GM23338 (cell line): ENCODE data around the gene LRRC3C. TPM values are rescaled to one million over a fixed set of nuclear protein-coding genes. Genes with fewer than 3 reads are reported as not detected.

Source experiments
- ATAC-seq: fragments of 200-7000 bp; cut with Tn5 transposase; 3 replicates; pipeline ENCODE4 v1.9.1; 2020
- DNase-seq: peaks from one replicate; pipeline ENCODE4 v3.0.0-alpha.2; 2015; ENCODE audit warnings: low spot score
- H2AFZ ChIP-seq: fragments of 200-600 bp; sonication (generic); 2 replicates; pipeline ENCODE4 v1.8.0; 2016; ENCODE audit warnings: antibody characterized with exemption, mild to moderate bottlenecking, moderate library complexity
- H3F3A ChIP-seq: fragments of 200-600 bp; sonication (generic); replicated peaks from 2 replicates; pipeline ENCODE4 v1.8.0; 2017; ENCODE audit warnings: antibody characterized with exemption, mixed run types, low read depth
- H3K27ac ChIP-seq: fragments of 200-600 bp; sonication (generic); 2 replicates; pipeline ENCODE4 v1.6.1; 2016; ENCODE audit warnings: low read depth
- H3K27me3 ChIP-seq: fragments of 200-600 bp; sonication (generic); 2 replicates; pipeline ENCODE4 v1.8.0; 2016; ENCODE audit warnings: mild to moderate bottlenecking, mixed run types, moderate library complexity; ENCODE audit not compliant: insufficient read depth
- H3K36me3 ChIP-seq: fragments of 200-600 bp; sonication (generic); 2 replicates; pipeline ENCODE4 v1.8.0; 2016; ENCODE audit warnings: mild to moderate bottlenecking; ENCODE audit not compliant: insufficient read depth
- H3K4me1 ChIP-seq: fragments of 200-600 bp; sonication (generic); 2 replicates; pipeline ENCODE4 v1.8.0; 2016; ENCODE audit warnings: mild to moderate bottlenecking, moderate library complexity; ENCODE audit not compliant: insufficient read depth
- H3K4me2 ChIP-seq: fragments of 200-600 bp; sonication (generic); 2 replicates; pipeline ENCODE4 v1.7.1; 2017; ENCODE audit warnings: mixed run types
- H3K4me3 ChIP-seq: fragments of 200-600 bp; sonication (generic); 2 replicates; pipeline ENCODE4 v1.6.1; 2016; ENCODE audit warnings: mixed run types
- H3K79me2 ChIP-seq: fragments of 200-600 bp; sonication (generic); replicated peaks from 2 replicates; pipeline ENCODE4 v1.8.0; 2017; ENCODE audit warnings: mild to moderate bottlenecking; ENCODE audit not compliant: insufficient read depth
- H3K9me2 ChIP-seq: fragments of 200-600 bp; sonication (generic); 2 replicates; pipeline ENCODE4 v1.8.0; 2017; ENCODE audit not compliant: insufficient read depth
- H4K20me1 ChIP-seq: fragments of 200-600 bp; sonication (generic); replicated peaks from 2 replicates; pipeline ENCODE4 v1.8.0; 2017; ENCODE audit warnings: mild to moderate bottlenecking; ENCODE audit not compliant: insufficient read depth
- H3K27ac Mint-ChIP-seq: 2 replicates; pipeline ENCODE4 v1.8.0; 2020; ENCODE audit warnings: inconsistent platforms, mild to moderate bottlenecking, moderate library complexity, mixed read lengths
- H3K27me3 Mint-ChIP-seq: 3 replicates; pipeline ENCODE4 v1.8.0; 2022; ENCODE audit warnings: low read depth, mild to moderate bottlenecking, moderate library complexity, mixed read lengths, inconsistent platforms; ENCODE audit not compliant: insufficient read depth, poor library complexity
- H3K36me3 Mint-ChIP-seq: 3 replicates; pipeline ENCODE4 v1.8.0; 2021; ENCODE audit warnings: low read depth, mild to moderate bottlenecking, inconsistent platforms, moderate library complexity, mixed read lengths
- H3K4me1 Mint-ChIP-seq: 3 replicates; pipeline ENCODE4 v1.8.0; 2020; ENCODE audit warnings: mild to moderate bottlenecking, inconsistent platforms, mixed read lengths
- H3K4me3 Mint-ChIP-seq: 3 replicates; pipeline ENCODE4 v1.8.0; 2021; ENCODE audit warnings: moderate library complexity, mild to moderate bottlenecking, inconsistent platforms, mixed read lengths
- H3K9me3 Mint-ChIP-seq: 3 replicates; pipeline ENCODE4 v1.8.0; 2020; ENCODE audit warnings: moderate library complexity, mild to moderate bottlenecking, inconsistent platforms, mixed read lengths
- CREB1 ChIP-seq: fragments of 250-450 bp; sonication (Bioruptor Pico); IDR thresholded peaks from 2 replicates; pipeline ENCODE4 v1.5.0; 2020; ENCODE audit warnings: low read depth, mild to moderate bottlenecking, moderate library complexity
- EZH2 ChIP-seq: fragments of 200-600 bp; sonication (generic); IDR thresholded peaks from one replicate; pipeline ENCODE4 v1.8.0; 2017; ENCODE audit warnings: antibody characterized with exemption, mild to moderate bottlenecking, low read depth; ENCODE audit not compliant: unreplicated experiment
- EZH2phosphoT487 ChIP-seq: fragments of 200-600 bp; sonication (generic); IDR thresholded peaks from one replicate; pipeline ENCODE4 v1.8.1; 2018; ENCODE audit warnings: antibody characterized with exemption; ENCODE audit not compliant: unreplicated experiment
- JUNB ChIP-seq: IDR thresholded peaks from one replicate; pipeline ENCODE4 v1.6.1; 2016; ENCODE audit warnings: antibody characterized with exemption; ENCODE audit not compliant: unreplicated experiment
- NANOG ChIP-seq: IDR thresholded peaks from 2 replicates; pipeline ENCODE4 v1.6.1; 2016; ENCODE audit warnings: antibody characterized with exemption, borderline replicate concordance
- POLR2AphosphoS5 ChIP-seq: IDR thresholded peaks from 2 replicates; pipeline ENCODE4 v1.6.1; 2016; ENCODE audit warnings: antibody characterized with exemption, low read depth
- REST ChIP-seq: IDR thresholded peaks from one replicate; pipeline ENCODE4 v1.6.1; 2018; ENCODE audit warnings: antibody characterized with exemption; ENCODE audit not compliant: unreplicated experiment
- ZNF114 ChIP-seq: fragments of 250-450 bp; sonication (Bioruptor Pico); IDR thresholded peaks from 2 replicates; pipeline ENCODE4 v1.5.0; 2020; ENCODE audit warnings: mild to moderate bottlenecking, moderate library complexity
- ZNF331 ChIP-seq: fragments of 250-450 bp; sonication (Bioruptor Pico); IDR thresholded peaks from 2 replicates; pipeline ENCODE4 v1.5.0; 2020; ENCODE audit warnings: low read depth, mild to moderate bottlenecking, moderate library complexity
- polyA plus RNA-seq: library from polyadenylated mRNA; unstranded; fragments of >200 nt; fragmentation: Nextera tagmentation; extraction: Ambion mirVana; gene quantifications from 2 replicates; pipeline ENCODE4 v1.2.1, GENCODE V29; 2016
- total RNA-seq: library from RNA; depleted of rRNA; stranded (reverse); fragments of >200 nt; shearing (Covaris generic); gene quantifications from 2 replicates; pipeline ENCODE4 v1.2.3, GENCODE V29; 2014
- TF ChIP-seq, protein P1 (sequence below): fragments of 250-450 bp; sonication (Bioruptor Pico); IDR thresholded peaks from 2 replicates; pipeline ENCODE4 v1.5.0; 2020; ENCODE audit warnings: mild to moderate bottlenecking, moderate library complexity
- TF ChIP-seq, protein P2 (sequence below): IDR thresholded peaks from 2 replicates; pipeline ENCODE4 v1.6.1; 2016; ENCODE audit warnings: antibody characterized with exemption

LRRC3C gene
- total and polyA plus RNA-seq, 2 experiments from 2014 or later = 0.24 TPM; not detected in 1

DNA sequence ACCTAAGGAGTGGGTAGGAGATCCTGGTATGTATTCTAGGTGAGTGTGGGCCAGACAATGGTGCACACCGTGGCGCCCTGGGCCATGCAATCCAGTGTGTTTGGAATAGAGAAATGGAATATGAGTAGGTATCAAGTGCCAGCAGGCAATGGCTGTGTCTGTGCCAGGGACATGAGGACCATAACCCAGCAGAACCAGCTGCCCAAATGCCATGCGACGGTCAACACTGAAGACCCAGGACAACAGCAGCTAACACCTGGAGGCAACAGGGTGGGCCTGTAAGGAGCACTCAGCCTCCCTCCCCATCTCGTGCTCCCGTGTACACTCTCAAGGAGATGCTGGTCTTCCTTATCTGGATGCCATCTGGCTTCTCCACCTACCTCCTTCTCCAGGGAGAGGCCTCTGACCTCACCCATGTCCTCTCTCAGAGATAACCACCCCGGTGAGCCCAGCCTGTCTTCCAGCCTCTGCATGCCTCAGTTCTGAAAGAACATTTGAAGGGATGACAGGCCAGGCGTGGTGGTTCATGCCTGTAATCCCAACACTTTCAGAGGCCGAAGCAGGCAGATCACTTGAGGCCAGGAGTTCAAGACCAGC lies 8.3 kb upstream of the LRRC3C start (continued):
- TF ChIP-seq, protein P1, sequence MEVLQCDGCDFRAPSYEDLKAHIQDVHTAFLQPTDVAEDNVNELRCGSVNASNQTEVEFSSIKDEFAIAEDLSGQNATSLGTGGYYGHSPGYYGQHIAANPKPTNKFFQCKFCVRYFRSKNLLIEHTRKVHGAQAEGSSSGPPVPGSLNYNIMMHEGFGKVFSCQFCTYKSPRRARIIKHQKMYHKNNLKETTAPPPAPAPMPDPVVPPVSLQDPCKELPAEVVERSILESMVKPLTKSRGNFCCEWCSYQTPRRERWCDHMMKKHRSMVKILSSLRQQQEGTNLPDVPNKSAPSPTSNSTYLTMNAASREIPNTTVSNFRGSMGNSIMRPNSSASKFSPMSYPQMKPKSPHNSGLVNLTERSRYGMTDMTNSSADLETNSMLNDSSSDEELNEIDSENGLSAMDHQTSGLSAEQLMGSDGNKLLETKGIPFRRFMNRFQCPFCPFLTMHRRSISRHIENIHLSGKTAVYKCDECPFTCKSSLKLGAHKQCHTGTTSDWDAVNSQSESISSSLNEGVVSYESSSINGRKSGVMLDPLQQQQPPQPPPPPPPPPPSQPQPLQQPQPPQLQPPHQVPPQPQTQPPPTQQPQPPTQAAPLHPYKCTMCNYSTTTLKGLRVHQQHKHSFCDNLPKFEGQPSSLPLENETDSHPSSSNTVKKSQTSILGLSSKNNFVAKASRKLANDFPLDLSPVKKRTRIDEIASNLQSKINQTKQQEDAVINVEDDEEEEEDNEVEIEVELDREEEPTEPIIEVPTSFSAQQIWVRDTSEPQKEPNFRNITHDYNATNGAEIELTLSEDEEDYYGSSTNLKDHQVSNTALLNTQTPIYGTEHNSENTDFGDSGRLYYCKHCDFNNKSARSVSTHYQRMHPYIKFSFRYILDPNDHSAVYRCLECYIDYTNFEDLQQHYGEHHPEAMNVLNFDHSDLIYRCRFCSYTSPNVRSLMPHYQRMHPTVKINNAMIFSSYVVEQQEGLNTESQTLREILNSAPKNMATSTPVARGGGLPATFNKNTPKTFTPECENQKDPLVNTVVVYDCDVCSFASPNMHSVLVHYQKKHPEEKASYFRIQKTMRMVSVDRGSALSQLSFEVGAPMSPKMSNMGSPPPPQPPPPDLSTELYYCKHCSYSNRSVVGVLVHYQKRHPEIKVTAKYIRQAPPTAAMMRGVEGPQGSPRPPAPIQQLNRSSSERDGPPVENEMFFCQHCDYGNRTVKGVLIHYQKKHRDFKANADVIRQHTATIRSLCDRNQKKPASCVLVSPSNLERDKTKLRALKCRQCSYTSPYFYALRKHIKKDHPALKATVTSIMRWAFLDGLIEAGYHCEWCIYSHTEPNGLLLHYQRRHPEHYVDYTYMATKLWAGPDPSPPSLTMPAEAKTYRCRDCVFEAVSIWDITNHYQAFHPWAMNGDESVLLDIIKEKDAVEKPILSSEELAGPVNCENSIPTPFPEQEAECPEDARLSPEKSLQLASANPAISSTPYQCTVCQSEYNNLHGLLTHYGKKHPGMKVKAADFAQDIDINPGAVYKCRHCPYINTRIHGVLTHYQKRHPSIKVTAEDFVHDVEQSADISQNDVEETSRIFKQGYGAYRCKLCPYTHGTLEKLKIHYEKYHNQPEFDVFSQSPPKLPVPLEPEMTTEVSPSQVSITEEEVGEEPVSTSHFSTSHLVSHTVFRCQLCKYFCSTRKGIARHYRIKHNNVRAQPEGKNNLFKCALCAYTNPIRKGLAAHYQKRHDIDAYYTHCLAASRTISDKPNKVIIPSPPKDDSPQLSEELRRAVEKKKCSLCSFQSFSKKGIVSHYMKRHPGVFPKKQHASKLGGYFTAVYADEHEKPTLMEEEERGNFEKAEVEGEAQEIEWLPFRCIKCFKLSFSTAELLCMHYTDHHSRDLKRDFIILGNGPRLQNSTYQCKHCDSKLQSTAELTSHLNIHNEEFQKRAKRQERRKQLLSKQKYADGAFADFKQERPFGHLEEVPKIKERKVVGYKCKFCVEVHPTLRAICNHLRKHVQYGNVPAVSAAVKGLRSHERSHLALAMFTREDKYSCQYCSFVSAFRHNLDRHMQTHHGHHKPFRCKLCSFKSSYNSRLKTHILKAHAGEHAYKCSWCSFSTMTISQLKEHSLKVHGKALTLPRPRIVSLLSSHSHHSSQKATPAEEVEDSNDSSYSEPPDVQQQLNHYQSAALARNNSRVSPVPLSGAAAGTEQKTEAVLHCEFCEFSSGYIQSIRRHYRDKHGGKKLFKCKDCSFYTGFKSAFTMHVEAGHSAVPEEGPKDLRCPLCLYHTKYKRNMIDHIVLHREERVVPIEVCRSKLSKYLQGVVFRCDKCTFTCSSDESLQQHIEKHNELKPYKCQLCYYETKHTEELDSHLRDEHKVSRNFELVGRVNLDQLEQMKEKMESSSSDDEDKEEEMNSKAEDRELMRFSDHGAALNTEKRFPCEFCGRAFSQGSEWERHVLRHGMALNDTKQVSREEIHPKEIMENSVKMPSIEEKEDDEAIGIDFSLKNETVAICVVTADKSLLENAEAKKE (CRISPR knock-in tag) = no peak
- TF ChIP-seq, protein P2, sequence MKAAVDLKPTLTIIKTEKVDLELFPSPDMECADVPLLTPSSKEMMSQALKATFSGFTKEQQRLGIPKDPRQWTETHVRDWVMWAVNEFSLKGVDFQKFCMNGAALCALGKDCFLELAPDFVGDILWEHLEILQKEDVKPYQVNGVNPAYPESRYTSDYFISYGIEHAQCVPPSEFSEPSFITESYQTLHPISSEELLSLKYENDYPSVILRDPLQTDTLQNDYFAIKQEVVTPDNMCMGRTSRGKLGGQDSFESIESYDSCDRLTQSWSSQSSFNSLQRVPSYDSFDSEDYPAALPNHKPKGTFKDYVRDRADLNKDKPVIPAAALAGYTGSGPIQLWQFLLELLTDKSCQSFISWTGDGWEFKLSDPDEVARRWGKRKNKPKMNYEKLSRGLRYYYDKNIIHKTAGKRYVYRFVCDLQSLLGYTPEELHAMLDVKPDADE = no peak

GRCh38 chr17:39920218-39921210 lies 7.0 kb upstream of the LRRC3C start:
- H3K9me3 Mint-ChIP-seq = no peaks in the 10 kb centered on the region
- no peak overlapping the region for H3K4me3 Mint-ChIP-seq
- peaks cover 7% of the 10 kb centered on the region for H3K27me3 Mint-ChIP-seq
- H3K27ac ChIP-seq = no peak overlapping the region
- H3K27me3 ChIP-seq = no peaks in the 10 kb centered on the region
- peaks cover 5% of the 10 kb centered on the region; the same call in 1 of the 2 replicates for H3K36me3 ChIP-seq
- no peak overlapping the region for H2AFZ ChIP-seq
- DNase-seq (peak; percentile 19), ATAC-seq (no peak; the same call in 2 of the 3 replicates)
- H3K79me2 ChIP-seq = peaks cover 15% of the 10 kb centered on the region
- H3K27ac Mint-ChIP-seq = no peak overlapping the region
- no peak overlapping the region for H3K4me3 ChIP-seq
- H3F3A ChIP-seq = no peaks in the 10 kb centered on the region
- no peak overlapping the region for H3K4me2 ChIP-seq
- H4K20me1 ChIP-seq = peaks cover 11% of the 10 kb centered on the region
- H3K4me1 ChIP-seq = no peaks in the 10 kb centered on the region; the same call in 1 of the 2 replicates
- H3K36me3 Mint-ChIP-seq = peaks cover 34% of the 10 kb centered on the region
- no peaks in the 10 kb centered on the region for H3K9me2 ChIP-seq
- peaks cover 16% of the 10 kb centered on the region for H3K4me1 Mint-ChIP-seq
- TF ChIP-seq NANOG (no peak), EZH2phosphoT487 (no peak), JUNB (no peak), CREB1 (no peak), REST (no peak), EZH2 (no peak), POLR2AphosphoS5 (no peak), ZNF331 (no peak), ZNF114 (no peak)
- TF ChIP-seq, protein P2 = no peak
